HG02981 (cell line): Measurements from ENCODE around the gene TAPT1.
A peak's percentile ranks its signal among the peaks of the same experiment; 100 is the strongest.
"Not testable (repeated sequence)": the region's sequence is repeated elsewhere in the genome, so short reads cannot be mapped to it uniquely, and the experiment has no call there.

Source experiments
- ATAC-seq: cut with Tn5 transposase; IDR thresholded peaks from one replicate; pipeline ENCODE4 v1.9.1; 2021; ENCODE audit warnings: mild to moderate bottlenecking, moderate library complexity; ENCODE audit not compliant: unreplicated experiment

TAPT1 gene

GRCh38 chr4:16225863-16226815, at the start of gene TAPT1:
Gene TAPT1, minus strand, starts transcription at chr4:16226471. Its CDS starts 14 bp downstream, at chr4:16226457.
- peak; percentile 64 for ATAC-seq

GRCh38 chr4:16271411-16271810, 45.1 kb upstream of the TAPT1 start:
- ATAC-seq: no peak

GRCh38 chr4:16270454-16271328, 44.4 kb upstream of the TAPT1 start:
- ATAC-seq: no peak

- ATAC-seq: not testable (repeated sequence)
Observed at GRCh38 chr4:16269742-16270453, 43.6 kb upstream of the TAPT1 start.

- ATAC-seq: no peak
Observed at GRCh38 chr4:16269240-16269639, 43.0 kb upstream of the TAPT1 start.

GRCh38 chr4:16268290-16268689, 42.0 kb upstream of the TAPT1 start:
- no peak for ATAC-seq

- ATAC-seq: no peak
Observed at GRCh38 chr4:16267639-16268038, 41.4 kb upstream of the TAPT1 start.

- no peak for ATAC-seq
Observed at GRCh38 chr4:16265820-16266219, 39.5 kb upstream of the TAPT1 start.

- peak; percentile 53 for ATAC-seq
Observed at GRCh38 chr4:16264798-16265197, 38.5 kb upstream of the TAPT1 start.

GRCh38 chr4:16263056-16263455, 36.8 kb upstream of the TAPT1 start:
- no peak for ATAC-seq

GRCh38 chr4:16262188-16262587, 35.9 kb upstream of the TAPT1 start:
- no peak for ATAC-seq

- ATAC-seq: no peak
Observed at GRCh38 chr4:16261313-16261878, 35.1 kb upstream of the TAPT1 start.

- no peak for ATAC-seq
Observed at GRCh38 chr4:16259889-16260246, 33.6 kb upstream of the TAPT1 start.

- ATAC-seq: no peak
Observed at GRCh38 chr4:16259241-16259888, 33.1 kb upstream of the TAPT1 start.

GRCh38 chr4:16257611-16258010, 31.3 kb upstream of the TAPT1 start:
- no peak for ATAC-seq

GRCh38 chr4:16256343-16256742, 30.1 kb upstream of the TAPT1 start:
- ATAC-seq: no peak

GRCh38 chr4:16255730-16256129, 29.5 kb upstream of the TAPT1 start:
- no peak for ATAC-seq

GRCh38 chr4:16253127-16253960, 27.1 kb upstream of the TAPT1 start:
- no peak for ATAC-seq

- ATAC-seq: no peak
Observed at GRCh38 chr4:16250661-16251365, 24.5 kb upstream of the TAPT1 start.
